Fibroblast of lung (primary cell): Measurements from ENCODE around the gene SLC5A6. TPM values are rescaled to one million over a fixed set of nuclear protein-coding genes. Genes with fewer than 3 reads are reported as not detected.

ENCODE experiments used
- DNase-seq, 2 donors: peaks; one replicate each; pipeline versions ENCODE4 v3.0.0 to v3.0.0-alpha.2; 2010; ENCODE audit warnings: low read depth in 2 of 2
- H2AFZ ChIP-seq: 2 replicates; pipeline ENCODE4 v1.5.1; 2012; ENCODE audit warnings: low read length, control low read depth, inconsistent platforms
- H3K27ac ChIP-seq: 2 replicates; pipeline ENCODE4 v1.5.1; 2011; ENCODE audit warnings: low read length, control low read depth; ENCODE audit not compliant: insufficient read depth
- H3K27me3 ChIP-seq: 2 replicates; pipeline ENCODE4 v1.5.1; 2011; ENCODE audit warnings: mild to moderate bottlenecking, low read length; ENCODE audit not compliant: control insufficient read depth, insufficient read depth
- H3K36me3 ChIP-seq: 2 replicates; pipeline ENCODE4 v1.5.1; 2011; ENCODE audit warnings: low read length; ENCODE audit not compliant: control insufficient read depth, insufficient read depth
- H3K4me1 ChIP-seq: 2 replicates; pipeline ENCODE4 v1.5.1; 2011; ENCODE audit warnings: low read length; ENCODE audit not compliant: control insufficient read depth, insufficient read depth; ENCODE audit errors: extremely low read depth
- H3K4me2 ChIP-seq: 2 replicates; pipeline ENCODE4 v1.5.1; 2011; ENCODE audit warnings: low read length, control low read depth; ENCODE audit not compliant: insufficient read depth; ENCODE audit errors: extremely low read depth
- H3K4me3 ChIP-seq, 4 experiments: fragments of 200-600 bp in 1 of 4; sonication (generic) in 1 of 4; replicated peaks in 1 of 4; 2 replicates each; pipeline ENCODE4 v1.5.1; 2011 to 2016; ENCODE audit warnings: low read length in 4 of 4, low read depth in 3 of 4, mild to moderate bottlenecking in 3 of 4, control low read depth in 2 of 4, inconsistent platforms in 1 of 4, mixed read lengths in 1 of 4; ENCODE audit not compliant: insufficient read depth in 1 of 4; ENCODE audit errors: control extremely low read depth in 1 of 4
- H3K79me2 ChIP-seq: 2 replicates; pipeline ENCODE4 v1.5.1; 2012; ENCODE audit warnings: mild to moderate bottlenecking, low read length, inconsistent platforms; ENCODE audit not compliant: control insufficient read depth, insufficient read depth
- H3K9ac ChIP-seq: 2 replicates; pipeline ENCODE4 v1.5.1; 2011; ENCODE audit warnings: mild to moderate bottlenecking, low read length, control low read depth; ENCODE audit not compliant: insufficient read depth
- H3K9me3 ChIP-seq: 2 replicates; pipeline ENCODE4 v1.5.1; 2012; ENCODE audit warnings: low read depth, low read length; ENCODE audit not compliant: control insufficient read depth, insufficient read depth
- H4K20me1 ChIP-seq: 2 replicates; pipeline ENCODE4 v1.5.1; 2011; ENCODE audit warnings: low read length; ENCODE audit not compliant: control insufficient read depth, insufficient read depth; ENCODE audit errors: extremely low read depth
- CTCF ChIP-seq, 2 donors: IDR thresholded peaks in 1 of 2; conservative IDR thresholded peaks in 1 of 2; 1 replicate in 1 of 2; 2 replicates in 1 of 2; pipeline ENCODE4 v1.5.1; 2011 to 2012; ENCODE audit warnings: low read length in 2 of 2, control low read depth in 1 of 2, inconsistent platforms in 1 of 2, low read depth in 1 of 2, mild to moderate bottlenecking in 1 of 2
- EZH2 ChIP-seq: IDR thresholded peaks from 2 replicates; pipeline ENCODE4 v1.5.1; 2012; ENCODE audit warnings: low read length, control low read depth, mild to moderate bottlenecking; ENCODE audit errors: missing control alignments
- polyA plus RNA-seq, 2 donors: library from polyadenylated mRNA; depleted of rRNA in 1 of 2; stranded (reverse) in 1 of 2; unstranded in 1 of 2; fragments of >200 nt; gene quantifications; 2 replicates each; pipeline ENCODE4 v1.2.1, GENCODE V29; 2011 to 2012; ENCODE audit warnings: missing spikeins in 1 of 2
- total RNA-seq: library from RNA; depleted of rRNA; stranded (reverse); fragments of >200 nt; gene quantifications from 2 replicates; pipeline ENCODE4 v1.2.1, GENCODE V29; 2014

SLC5A6 gene
- total and polyA plus RNA-seq, 2 donors (not counting 1 experiment from before 2014, with no cell fraction given), result 11.5 to 13.9 TPM

GRCh38 chr2:27249159-27249890, 37.3 kb upstream of the SLC5A6 start:
- TF ChIP-seq CTCF (conservative IDR thresholded peaks at IDR 0.05 in 1 of 2, IDR thresholded peaks at IDR 0.05 in 1 of 2; ENCODE audit: low read depth in 1 of 2, low read length in 2 of 2) (no peak), EZH2 (no peak)
- Histone ChIP-seq H3K9ac (no peak overlapping the region), H3K4me2 (no peak overlapping the region), H4K20me1 (no peaks in the 10 kb centered on the region), H3K27ac (no peak overlapping the region), H3K27me3 (no peaks in the 10 kb centered on the region), H3K4me3 (no peak overlapping the region), H3K79me2 (no peaks in the 10 kb centered on the region), H3K4me1 (no peaks in the 10 kb centered on the region), H2AFZ (no peak overlapping the region), H3K36me3 (peaks cover 2% of the 10 kb centered on the region), H3K9me3 (no peaks in the 10 kb centered on the region)
- peak in 1 of 2 donors; percentile 36 for DNase-seq

- Histone ChIP-seq H3K36me3 (peaks cover 9% of the 10 kb centered on the region), H3K9me3 (no peaks in the 10 kb centered on the region), H2AFZ (no peak overlapping the region), H3K9ac (no peak overlapping the region), H3K27me3 (no peaks in the 10 kb centered on the region), H3K4me1 (no peaks in the 10 kb centered on the region), H3K4me2 (no peak overlapping the region), H3K27ac (no peak overlapping the region), H4K20me1 (no peaks in the 10 kb centered on the region), H3K79me2 (no peaks in the 10 kb centered on the region), H3K4me3 (no peak overlapping the region)
- TF ChIP-seq CTCF (conservative IDR thresholded peaks at IDR 0.05 in 1 of 2, IDR thresholded peaks at IDR 0.05 in 1 of 2; ENCODE audit: low read depth in 1 of 2, low read length in 2 of 2), result no peak
- no peak for TF ChIP-seq EZH2
- DNase-seq, result no peak
Measured at GRCh38 chr2:27247893-27248292, 35.8 kb upstream of the SLC5A6 start.

- Histone ChIP-seq H3K4me2 (no peak overlapping the region), H3K9me3 (no peaks in the 10 kb centered on the region), H3K9ac (no peak overlapping the region), H4K20me1 (no peaks in the 10 kb centered on the region), H3K4me3 (no peak overlapping the region), H3K27ac (no peak overlapping the region), H3K27me3 (no peaks in the 10 kb centered on the region), H2AFZ (no peak overlapping the region), H3K79me2 (no peaks in the 10 kb centered on the region), H3K36me3 (peaks cover 24% of the 10 kb centered on the region), H3K4me1 (no peaks in the 10 kb centered on the region)
- TF ChIP-seq EZH2 (no peak), CTCF (conservative IDR thresholded peaks at IDR 0.05 in 1 of 2, IDR thresholded peaks at IDR 0.05 in 1 of 2; ENCODE audit: low read depth in 1 of 2, low read length in 2 of 2) (no peak)
- DNase-seq, result no peak
Measured at GRCh38 chr2:27245626-27246025, 33.6 kb upstream of the SLC5A6 start.
